GM12872 (cell line): ENCODE results near the gene CCL25.

Source experiments
- CTCF ChIP-seq: IDR thresholded peaks from 3 replicates; pipeline ENCODE4 v1.5.1; 2011; ENCODE audit warnings: low read depth, mild to moderate bottlenecking, low read length, moderate library complexity; ENCODE audit not compliant: insufficient read depth

The CCL25 gene

GRCh38 chr19:8022275-8022674, 30.3 kb upstream of the CCL25 start:
- TF ChIP-seq CTCF = no peak

- no peak for TF ChIP-seq CTCF
These were observed 29.2 kb upstream of the CCL25 start for GRCh38 chr19:8023371-8023770.

- no peak for TF ChIP-seq CTCF
These were observed 27.2 kb upstream of the CCL25 start for GRCh38 chr19:8025316-8025715.

GRCh38 chr19:8028951-8029491, 23.5 kb upstream of the CCL25 start:
- TF ChIP-seq CTCF = no peak

GRCh38 chr19:8030960-8031359, 21.6 kb upstream of the CCL25 start:
- no peak for TF ChIP-seq CTCF

- TF ChIP-seq CTCF = no peak
These were observed 18.4 kb upstream of the CCL25 start for GRCh38 chr19:8034178-8034525.

- TF ChIP-seq CTCF = no peak
These were observed 16.0 kb upstream of the CCL25 start for GRCh38 chr19:8036434-8037099.
